GM21825 (cell line): Measurements from ENCODE around the gene LEMD1.

Experiments used
- ATAC-seq: cut with Tn5 transposase; IDR thresholded peaks from one replicate; pipeline ENCODE4 v1.9.1; 2021; ENCODE audit warnings: mild to moderate bottlenecking, moderate library complexity; ENCODE audit not compliant: unreplicated experiment

LEMD1 gene

DNA sequence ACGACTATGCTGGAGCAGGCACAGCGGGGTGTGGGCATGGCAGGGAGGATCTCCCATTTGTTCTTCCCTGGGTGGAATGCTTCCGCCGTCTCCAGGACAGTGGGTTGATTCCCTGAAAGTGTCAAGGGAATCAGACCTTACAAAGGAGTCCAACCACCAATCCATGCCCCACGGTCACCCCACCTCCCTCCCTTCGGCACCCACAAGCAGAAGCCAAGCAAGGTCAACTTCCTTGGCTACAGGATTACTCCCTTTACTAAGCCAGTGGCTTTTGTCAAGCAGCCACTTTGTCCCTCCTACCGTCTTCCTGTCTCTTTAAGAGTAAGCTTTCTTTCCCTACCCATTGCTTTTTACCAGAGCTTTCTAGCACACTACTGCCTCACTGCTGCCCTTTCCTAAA, 84.4 kb downstream of the LEMD1 start:
- ATAC-seq, result no peak

DNA sequence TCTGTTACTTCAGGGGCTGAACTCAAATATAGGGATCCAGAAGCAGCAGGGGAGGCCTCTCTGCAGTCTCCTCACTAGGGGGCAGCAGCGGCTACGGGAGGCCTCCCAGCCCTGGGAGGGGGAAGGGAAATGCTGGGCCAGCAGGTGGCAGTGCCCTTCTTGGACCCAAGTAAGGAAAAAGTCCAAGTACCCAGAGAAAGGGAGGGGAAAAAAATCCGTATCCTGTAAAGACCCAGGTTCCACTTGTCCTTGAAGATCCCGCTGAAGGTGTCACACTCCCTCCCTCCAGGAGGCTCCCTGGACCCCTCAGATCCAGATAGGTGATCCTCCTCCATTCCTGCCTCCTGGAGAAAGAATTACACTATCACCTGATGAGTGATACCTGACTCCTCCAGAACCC, 86.2 kb downstream of the LEMD1 start:
- no peak for ATAC-seq

DNA sequence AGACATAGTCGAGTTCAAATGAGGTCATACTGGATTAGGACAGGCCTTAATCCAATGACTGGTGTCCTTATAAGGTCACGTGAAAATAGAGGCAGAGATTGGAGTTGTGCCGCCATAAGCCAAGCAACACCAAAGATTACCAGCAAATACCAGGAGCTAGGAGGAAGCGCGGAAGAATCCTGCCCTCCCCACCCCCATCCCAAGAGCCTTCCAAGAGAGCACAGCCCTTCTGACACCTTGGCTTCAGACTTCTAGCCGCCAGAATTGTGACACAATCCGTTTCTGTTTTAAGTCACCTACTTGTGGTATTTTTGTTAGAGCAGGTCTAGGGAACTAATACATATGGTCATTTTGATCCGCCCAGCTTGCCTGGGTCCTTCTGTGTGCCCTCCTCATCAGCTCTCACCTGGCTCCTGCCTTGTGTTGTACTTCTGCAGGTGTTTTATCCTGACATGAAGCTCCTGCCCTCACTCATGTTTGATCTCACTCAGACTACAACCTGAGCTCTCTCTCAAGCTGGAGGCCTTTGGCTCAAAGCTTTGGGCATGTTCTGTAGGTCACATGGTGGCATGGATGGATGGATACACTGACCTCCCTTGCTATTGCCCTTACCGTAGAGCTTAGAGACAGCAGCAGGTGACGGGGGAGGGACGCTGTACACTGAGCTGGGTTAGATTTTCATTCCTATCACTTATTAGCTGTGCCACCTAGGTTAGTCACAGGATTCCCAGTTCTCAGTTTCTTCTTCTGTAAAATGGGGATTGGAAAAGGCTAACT, 89.7 kb downstream of the LEMD1 start:
- no peak for ATAC-seq
